Nasal cavity respiratory epithelium epithelial cell of viscerocranial mucosa (primary cell): ENCODE measurements around the gene SCAF4. TPM values are rescaled to one million over a fixed set of nuclear protein-coding genes. Genes with fewer than 3 reads are reported as not detected.

ENCODE experiments used
- total RNA-seq: library from RNA; depleted of rRNA; stranded (reverse); fragments of >200 nt; gene quantifications from 2 replicates; pipeline ENCODE4 v1.2.3, GENCODE V29; 2014

The SCAF4 gene
- total RNA-seq: 4.1 and 13.0 TPM in 2 replicates

GRCh38 chr21:31731857-31732596, at the start of gene SCAF4:
Gene SCAF4 (minus strand): TSS chr21:31732118. CDS start chr21:31731692, 426 bp downstream.

GRCh38 chr21:31659536-31660258, 72.2 kb downstream of the SCAF4 start, which contains the start of gene SOD1:
Gene SOD1 (plus strand): TSS chr21:31659693. CDS start chr21:31659770, 77 bp downstream.

Other genes starting within 250 kb of the SCAF4 start
- 58.1 and 93.4 TPM in 2 replicates for gene SOD1, start 72.4 kb downstream of the SCAF4 start, total RNA-seq
- gene HUNK, start 140.9 kb upstream of the SCAF4 start, total RNA-seq: under 0.01 and 0.07 TPM in 2 replicates